Measurements from ENCODE around the gene ATP6V0C.
"Not testable (repeated sequence)": the region's sequence is repeated elsewhere in the genome, so short reads cannot be mapped to it uniquely, and the experiment has no call there.

The ATP6V0C gene

GRCh38 chr16:2560131-2560797 lies 46.5 kb downstream of the ATP6V0C start:
- DNase-seq (ENCODE audit: extremely low read depth, low read depth) = not testable (repeated sequence)

- TF ChIP-seq CTCF (IDR thresholded peaks at IDR 0.05; ENCODE audit: low read depth, low read length) = peak; percentile 18
- DNase-seq (ENCODE audit: extremely low read depth, low read depth) = not testable (repeated sequence)
Measured at GRCh38 chr16:2560798-2561133, 47.0 kb downstream of the ATP6V0C start.

GRCh38 chr16:2567506-2567905 lies 53.8 kb downstream of the ATP6V0C start:
- not testable (repeated sequence) for DNase-seq (ENCODE audit: extremely low read depth, low read depth)

GRCh38 chr16:2568573-2568972 lies 54.8 kb downstream of the ATP6V0C start:
- not testable (repeated sequence) for DNase-seq (ENCODE audit: extremely low read depth, low read depth)

All from AG09319 (cell line).